ENCODE data around the gene DTWD1. TPM values are rescaled to one million over a fixed set of nuclear protein-coding genes. Genes with fewer than 3 reads are reported as not detected.
A peak's percentile ranks its signal among the peaks of the same experiment; 100 is the strongest.

The DTWD1 gene
- total RNA-seq, 1 donor from 2014 or later, result 26.5 TPM

DNA sequence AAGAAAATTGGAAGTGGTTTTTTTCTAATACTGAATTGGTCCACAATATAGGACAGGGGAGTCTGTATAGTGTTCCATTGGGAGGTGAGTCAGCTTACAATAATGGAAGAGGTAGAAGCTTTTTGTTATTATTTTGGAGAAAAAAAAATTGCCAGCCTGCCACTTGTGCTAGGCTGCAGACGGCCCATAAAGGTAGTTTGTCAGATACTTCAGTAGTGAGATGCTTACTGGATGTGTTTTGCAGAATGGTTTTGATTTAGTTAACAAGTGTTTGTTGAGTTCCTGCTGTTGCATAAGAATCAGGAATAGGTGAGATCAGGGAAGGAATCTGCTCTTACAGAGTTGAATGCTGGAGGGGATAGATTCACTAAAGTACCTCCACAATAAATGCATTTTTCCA is 1.0 kb downstream of the DTWD1 start:
- Mint-ChIP-seq H3K36me3 (ENCODE audit: low read depth) (peaks cover 20% of the 10 kb centered on the region), H3K4me1 (ENCODE audit: low read depth) (peaks cover 40% of the 10 kb centered on the region), H3K27me3 (ENCODE audit: insufficient read depth) (no peaks in the 10 kb centered on the region), H3K4me3 (peak overlapping the region; percentile 85), H3K27ac (no peak overlapping the region), H3K9me3 (peaks cover 4% of the 10 kb centered on the region)
- intact Hi-C loops (cut with micrococcal nuclease), result loop anchor here (2.0 to 10.0 kb wide), 16 partner anchors 151 to 1291 kb away; partner anchors contain the start of genes AP4E1, COPS2, DUT and EID1
- DNase-seq (ENCODE audit: low spot score), result no peak

DNA sequence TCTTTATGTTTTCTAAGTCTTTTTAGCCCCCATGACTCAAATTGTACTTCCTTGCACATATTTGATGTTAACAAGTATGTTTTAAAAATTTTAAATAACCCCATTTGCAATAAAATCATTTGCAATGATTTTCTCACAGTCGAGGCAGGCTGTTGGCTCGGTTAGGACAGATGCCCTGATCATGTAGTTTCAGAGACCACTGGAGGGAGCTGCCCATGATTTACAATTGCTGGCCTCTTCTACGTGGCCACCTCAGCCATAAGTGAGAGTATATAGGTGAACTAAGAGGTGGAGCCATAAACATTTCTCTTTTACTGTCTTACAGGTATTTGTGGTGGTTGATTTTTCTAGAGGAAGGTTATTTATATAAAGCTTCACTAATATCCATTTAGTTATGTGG is 1.7 kb downstream of the DTWD1 start:
- no peaks in the 10 kb centered on the region for H3K27me3 Mint-ChIP-seq (ENCODE audit: insufficient read depth)
- peaks cover 40% of the 10 kb centered on the region for H3K4me1 Mint-ChIP-seq (ENCODE audit: low read depth)
- peak overlapping the region; percentile 85 for H3K4me3 Mint-ChIP-seq
- DNase-seq (ENCODE audit: low spot score), result no peak
- no peak overlapping the region for H3K27ac Mint-ChIP-seq
- peaks cover 4% of the 10 kb centered on the region for H3K9me3 Mint-ChIP-seq
- intact Hi-C loops (cut with micrococcal nuclease), result loop anchor here (5.0 to 10.0 kb wide), 11 partner anchors 335 to 1285 kb away; partner anchors contain the start of genes AP4E1, EID1, GALK2 and SHC4
- peaks cover 20% of the 10 kb centered on the region for H3K36me3 Mint-ChIP-seq (ENCODE audit: low read depth)

DNA sequence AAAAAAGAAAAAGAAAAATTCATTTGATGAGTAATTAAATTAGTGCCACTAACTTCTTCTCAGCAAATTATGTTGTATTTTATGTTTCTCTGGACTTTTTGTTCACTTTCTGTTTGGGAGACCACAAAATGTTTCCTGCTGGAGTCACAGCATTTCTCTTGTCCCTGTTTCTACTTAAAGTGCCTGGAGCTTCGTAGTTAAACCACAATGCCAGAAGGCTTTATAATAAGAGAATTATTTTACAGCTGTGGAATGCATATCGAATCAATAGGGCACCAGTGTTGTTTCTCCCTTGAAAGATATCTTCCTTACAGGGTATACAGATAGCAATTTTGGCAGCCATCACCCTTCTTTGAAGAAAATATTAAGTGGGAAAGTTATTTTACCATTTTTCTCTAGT is 3.2 kb downstream of the DTWD1 start:
- no peaks in the 10 kb centered on the region for H3K27me3 Mint-ChIP-seq (ENCODE audit: insufficient read depth)
- H3K36me3 Mint-ChIP-seq (ENCODE audit: low read depth), result peaks cover 20% of the 10 kb centered on the region
- no peak for DNase-seq (ENCODE audit: low spot score)
- peak overlapping the region; percentile 16 for H3K27ac Mint-ChIP-seq
- peak overlapping the region; percentile 40 for H3K4me3 Mint-ChIP-seq
- H3K9me3 Mint-ChIP-seq, result peaks cover 4% of the 10 kb centered on the region
- intact Hi-C loops (cut with micrococcal nuclease), result loop anchor here (5.0 to 10.0 kb wide), 11 partner anchors 337 to 1283 kb away; partner anchors contain the start of genes AP4E1, EID1, GALK2 and SHC4
- H3K4me1 Mint-ChIP-seq (ENCODE audit: low read depth), result peaks cover 36% of the 10 kb centered on the region

DNA sequence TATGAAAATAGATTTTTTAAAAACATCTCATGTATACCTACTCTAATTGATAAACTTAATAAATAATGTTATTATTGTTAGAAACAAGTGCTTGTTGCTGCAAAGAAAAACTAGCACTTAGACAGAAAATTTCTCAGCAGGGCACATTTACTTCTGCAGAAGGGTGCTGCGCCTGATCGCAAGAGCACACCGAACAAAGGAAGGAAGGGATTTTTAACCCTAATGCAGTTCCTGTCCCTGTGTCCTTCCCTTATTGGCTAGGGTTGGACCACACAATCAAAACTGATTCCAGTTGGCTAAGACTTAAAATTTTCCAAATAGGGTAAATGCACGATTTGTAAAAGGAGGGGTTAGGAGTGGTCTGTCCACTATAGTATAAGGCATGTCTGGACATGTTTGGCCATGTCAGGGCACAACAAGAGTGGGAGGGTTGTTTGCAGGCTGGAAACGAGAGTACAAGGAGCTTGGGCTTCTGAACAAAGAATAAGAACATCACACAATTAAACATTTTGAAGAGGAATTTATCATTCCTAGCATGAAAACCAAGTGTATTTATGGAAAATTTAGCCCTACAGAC is 4.7 kb downstream of the DTWD1 start:
- peaks cover 21% of the 10 kb centered on the region for H3K36me3 Mint-ChIP-seq (ENCODE audit: low read depth)
- H3K4me1 Mint-ChIP-seq (ENCODE audit: low read depth), result peaks cover 30% of the 10 kb centered on the region
- peaks cover 4% of the 10 kb centered on the region for H3K9me3 Mint-ChIP-seq
- intact Hi-C loops (cut with micrococcal nuclease), result loop anchor here (10.0 kb wide), 2 partner anchors 559 to 661 kb away; partner anchors contain the start of genes SHC4 and SLC27A2
- H3K27ac Mint-ChIP-seq, result no peak overlapping the region
- DNase-seq (ENCODE audit: low spot score), result no peak
- H3K4me3 Mint-ChIP-seq, result no peak overlapping the region
- H3K27me3 Mint-ChIP-seq (ENCODE audit: insufficient read depth), result no peaks in the 10 kb centered on the region

- peaks cover 18% of the 10 kb centered on the region for H3K4me1 Mint-ChIP-seq (ENCODE audit: low read depth)
- H3K27me3 Mint-ChIP-seq (ENCODE audit: insufficient read depth), result no peaks in the 10 kb centered on the region
- peaks cover 21% of the 10 kb centered on the region for H3K36me3 Mint-ChIP-seq (ENCODE audit: low read depth)
- intact Hi-C loops (cut with micrococcal nuclease), result loop anchor here (10.0 kb wide), 2 partner anchors 557 to 663 kb away; partner anchors contain the start of genes SHC4 and SLC27A2
- no peak overlapping the region for H3K27ac Mint-ChIP-seq
- no peak for DNase-seq (ENCODE audit: low spot score)
- peaks cover 4% of the 10 kb centered on the region for H3K9me3 Mint-ChIP-seq
- no peak overlapping the region for H3K4me3 Mint-ChIP-seq
Measured at GRCh38 chr15:49627407-49627877, 6.6 kb downstream of the DTWD1 start.

- peaks cover 9% of the 10 kb centered on the region for H3K4me1 Mint-ChIP-seq (ENCODE audit: low read depth)
- intact Hi-C loops (cut with micrococcal nuclease), result loop anchor here (10.0 kb wide), 2 partner anchors 556 to 664 kb away; partner anchors contain the start of genes SHC4 and SLC27A2
- no peak overlapping the region for H3K27ac Mint-ChIP-seq
- H3K27me3 Mint-ChIP-seq (ENCODE audit: insufficient read depth), result no peaks in the 10 kb centered on the region
- H3K36me3 Mint-ChIP-seq (ENCODE audit: low read depth), result peaks cover 22% of the 10 kb centered on the region
- peaks cover 4% of the 10 kb centered on the region for H3K9me3 Mint-ChIP-seq
- no peak for DNase-seq (ENCODE audit: low spot score)
- H3K4me3 Mint-ChIP-seq, result no peak overlapping the region
Measured at GRCh38 chr15:49628379-49628778, 7.5 kb downstream of the DTWD1 start.

DNA sequence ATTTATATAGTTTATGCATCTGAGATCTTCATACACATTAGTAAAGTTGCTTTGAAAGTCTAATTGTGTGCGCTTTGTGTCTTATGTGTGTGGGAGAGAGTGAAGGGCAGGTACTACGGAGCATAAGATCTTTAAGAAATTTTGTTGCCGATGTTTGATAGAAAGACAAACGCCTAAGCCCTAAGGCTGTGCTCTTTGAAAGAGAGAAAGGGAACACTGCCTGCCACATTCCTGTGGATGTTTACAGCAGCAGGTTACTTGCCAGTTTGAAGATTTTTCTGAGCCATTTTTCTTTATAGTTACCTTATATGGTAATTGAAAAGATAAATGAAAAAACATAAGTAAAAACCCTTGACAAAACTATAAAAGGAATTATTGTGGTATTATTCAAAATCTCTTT is 17.0 kb downstream of the DTWD1 start:
- H3K27me3 Mint-ChIP-seq (ENCODE audit: insufficient read depth), result no peaks in the 10 kb centered on the region
- intact Hi-C loops (cut with micrococcal nuclease), result no loop called here
- H3K4me1 Mint-ChIP-seq (ENCODE audit: low read depth), result no peaks in the 10 kb centered on the region
- H3K27ac Mint-ChIP-seq, result no peak overlapping the region
- no peaks in the 10 kb centered on the region for H3K9me3 Mint-ChIP-seq
- peaks cover 21% of the 10 kb centered on the region for H3K36me3 Mint-ChIP-seq (ENCODE audit: low read depth)
- no peak overlapping the region for H3K4me3 Mint-ChIP-seq
- no peak for DNase-seq (ENCODE audit: low spot score)

- Mint-ChIP-seq H3K27ac (no peak overlapping the region), H3K36me3 (ENCODE audit: low read depth) (peaks cover 10% of the 10 kb centered on the region), H3K4me1 (ENCODE audit: low read depth) (no peaks in the 10 kb centered on the region), H3K9me3 (no peaks in the 10 kb centered on the region), H3K27me3 (ENCODE audit: insufficient read depth) (no peaks in the 10 kb centered on the region), H3K4me3 (no peak overlapping the region)
- no peak for DNase-seq (ENCODE audit: low spot score)
- intact Hi-C loops (cut with micrococcal nuclease), result no loop called here
Measured at GRCh38 chr15:49644364-49644794, 23.5 kb downstream of the DTWD1 start.

GRCh38 chr15:49645277-49645676 is 24.4 kb downstream of the DTWD1 start:
- Mint-ChIP-seq H3K27ac (no peak overlapping the region), H3K4me1 (ENCODE audit: low read depth) (no peaks in the 10 kb centered on the region), H3K9me3 (no peaks in the 10 kb centered on the region), H3K4me3 (no peak overlapping the region), H3K27me3 (ENCODE audit: insufficient read depth) (no peaks in the 10 kb centered on the region), H3K36me3 (ENCODE audit: low read depth) (peaks cover 10% of the 10 kb centered on the region)
- DNase-seq (ENCODE audit: low spot score), result no peak
- intact Hi-C loops (cut with micrococcal nuclease), result no loop called here

GRCh38 chr15:49645941-49646340 is 25.1 kb downstream of the DTWD1 start:
- no peaks in the 10 kb centered on the region for H3K27me3 Mint-ChIP-seq (ENCODE audit: insufficient read depth)
- no peaks in the 10 kb centered on the region for H3K4me1 Mint-ChIP-seq (ENCODE audit: low read depth)

GRCh38 chr15:49646891-49647290 is 26.0 kb downstream of the DTWD1 start:
- Mint-ChIP-seq H3K27me3 (ENCODE audit: insufficient read depth) (no peaks in the 10 kb centered on the region), H3K4me1 (ENCODE audit: low read depth) (no peaks in the 10 kb centered on the region), H3K27ac (no peak overlapping the region), H3K9me3 (peaks cover 5% of the 10 kb centered on the region), H3K4me3 (no peak overlapping the region), H3K36me3 (ENCODE audit: low read depth) (peaks cover 5% of the 10 kb centered on the region)
- DNase-seq (ENCODE audit: low spot score), result no peak
- intact Hi-C loops (cut with micrococcal nuclease), result no loop called here

More at GRCh38 chr15:49645941-49646340, 25.1 kb downstream of the DTWD1 start:
- intact Hi-C loops (cut with micrococcal nuclease), result no loop called here
- peaks cover 8% of the 10 kb centered on the region for H3K36me3 Mint-ChIP-seq (ENCODE audit: low read depth)
- no peak overlapping the region for H3K4me3 Mint-ChIP-seq
- H3K9me3 Mint-ChIP-seq, result no peaks in the 10 kb centered on the region
- DNase-seq (ENCODE audit: low spot score), result no peak
- no peak overlapping the region for H3K27ac Mint-ChIP-seq

- DNase-seq (ENCODE audit: low spot score), result no peak
Measured at GRCh38 chr15:49649987-49650386, 29.1 kb downstream of the DTWD1 start.

GRCh38 chr15:49650676-49651075 is 29.8 kb downstream of the DTWD1 start:
- H3K36me3 Mint-ChIP-seq (ENCODE audit: low read depth), result peaks cover 2% of the 10 kb centered on the region
- H3K4me1 Mint-ChIP-seq (ENCODE audit: low read depth), result no peaks in the 10 kb centered on the region
- peaks cover 31% of the 10 kb centered on the region for H3K9me3 Mint-ChIP-seq
- H3K27me3 Mint-ChIP-seq (ENCODE audit: insufficient read depth), result no peaks in the 10 kb centered on the region
- no peak overlapping the region for H3K27ac Mint-ChIP-seq
- no peak overlapping the region for H3K4me3 Mint-ChIP-seq
- intact Hi-C loops (cut with micrococcal nuclease), result no loop called here
- no peak for DNase-seq (ENCODE audit: low spot score)

More at GRCh38 chr15:49649987-49650386, 29.1 kb downstream of the DTWD1 start:
- no peaks in the 10 kb centered on the region for H3K4me1 Mint-ChIP-seq (ENCODE audit: low read depth)
- intact Hi-C loops (cut with micrococcal nuclease), result no loop called here
- peaks cover 31% of the 10 kb centered on the region for H3K9me3 Mint-ChIP-seq
- H3K36me3 Mint-ChIP-seq (ENCODE audit: low read depth), result peaks cover 2% of the 10 kb centered on the region
- no peak overlapping the region for H3K4me3 Mint-ChIP-seq
- no peaks in the 10 kb centered on the region for H3K27me3 Mint-ChIP-seq (ENCODE audit: insufficient read depth)
- no peak overlapping the region for H3K27ac Mint-ChIP-seq
